Activated naive CD8-positive, alpha-beta T cell treated with anti-CD3 and anti-CD28 coated beads, Interleukin-2, amount 10 ng/mL, durations not matched to agents 7 days and 5 days (primary cell): Measurements from ENCODE around the gene HSP90AB1. TPM values are rescaled to one million over a fixed set of nuclear protein-coding genes. Genes with fewer than 3 reads are reported as not detected.
A peak's percentile ranks its signal among the peaks of the same experiment; 100 is the strongest.

Experiments
- ATAC-seq: fragments of 150-1000 bp; cut with Tn5 transposase; one replicate; pipeline ENCODE4 v1.10.0; 2021; ENCODE audit warnings: low read depth, moderate library complexity
- POLR2A ChIA-PET: fragments of 350-600 bp; sonication (Branson Sonifier 250); formaldehyde crosslinking; loops from one replicate; lab custom pipeline; 2021; ENCODE audit warnings: antibody characterized with exemption; lab: Charles Lee
- DNase-seq: peaks from one replicate; pipeline ENCODE4 v3.0.0; 2021
- H3K27ac Mint-ChIP-seq: one replicate; pipeline ENCODE4 v1.8.0; 2022; ENCODE audit warnings: mild to moderate bottlenecking, mixed read lengths
- H3K27me3 Mint-ChIP-seq: one replicate; pipeline ENCODE4 v1.8.0; 2022; ENCODE audit warnings: mild to moderate bottlenecking, moderate library complexity, mixed read lengths
- H3K36me3 Mint-ChIP-seq: one replicate; pipeline ENCODE4 v1.8.0; 2021; ENCODE audit warnings: mild to moderate bottlenecking, mixed read lengths
- H3K4me1 Mint-ChIP-seq: one replicate; pipeline ENCODE4 v1.8.0; 2021; ENCODE audit warnings: mixed read lengths
- H3K4me3 Mint-ChIP-seq: one replicate; pipeline ENCODE4 v1.8.0; 2022; ENCODE audit warnings: mild to moderate bottlenecking, moderate library complexity, mixed read lengths
- H3K9me3 Mint-ChIP-seq: one replicate; pipeline ENCODE4 v1.8.0; 2021; ENCODE audit warnings: mixed read lengths
- total RNA-seq, 2 experiments: library from RNA; stranded (reverse); gene quantifications; one replicate each; pipeline ENCODE4 v1.2.3, GENCODE V29; 2021

HSP90AB1 gene
- total RNA-seq, 2 experiments from 2014 or later, result 453 to 466 TPM

- peaks cover 7% of the 10 kb centered on the region for H3K27me3 Mint-ChIP-seq
- peaks cover 50% of the 10 kb centered on the region for H3K4me1 Mint-ChIP-seq
- peak overlapping the region; percentile 99 for H3K27ac Mint-ChIP-seq
- POLR2A ChIA-PET, result interaction anchor here (3.5 to 4.2 kb wide), 3 partner anchors 8 to 25 kb away, joined by 30 to 111 read pairs (median 44); partner anchors contain the start of genes NFKBIE, SLC29A1 and SLC35B2
- no peaks in the 10 kb centered on the region for H3K9me3 Mint-ChIP-seq
- peaks cover 38% of the 10 kb centered on the region for H3K36me3 Mint-ChIP-seq
- H3K4me3 Mint-ChIP-seq, result peak overlapping the region; percentile 99
- ATAC-seq (no peak), DNase-seq (no peak)
Measured at GRCh38 chr6:44248579-44248978, 1.7 kb downstream of the HSP90AB1 start.

- H3K4me3 Mint-ChIP-seq, result peak overlapping the region; percentile 99
- peaks cover 52% of the 10 kb centered on the region for H3K4me1 Mint-ChIP-seq
- POLR2A ChIA-PET, result interaction anchor here (4.1 kb wide), 1 partner anchor 7 kb away, joined by 111 read pairs; the partner anchor contains the start of gene SLC35B2
- H3K27ac Mint-ChIP-seq, result peak overlapping the region; percentile 99
- peaks cover 38% of the 10 kb centered on the region for H3K36me3 Mint-ChIP-seq
- peaks cover 2% of the 10 kb centered on the region for H3K27me3 Mint-ChIP-seq
- no peaks in the 10 kb centered on the region for H3K9me3 Mint-ChIP-seq
- DNase-seq (no peak), ATAC-seq (no peak)
Measured at GRCh38 chr6:44249082-44249748, 2.3 kb downstream of the HSP90AB1 start.

GRCh38 chr6:44250067-44250717, 3.3 kb downstream of the HSP90AB1 start:
- Mint-ChIP-seq H3K9me3 (no peaks in the 10 kb centered on the region), H3K27me3 (no peaks in the 10 kb centered on the region), H3K36me3 (peaks cover 38% of the 10 kb centered on the region), H3K27ac (peak overlapping the region; percentile 38), H3K4me3 (peak overlapping the region; percentile 22), H3K4me1 (peaks cover 57% of the 10 kb centered on the region)
- DNase-seq, result no peak
- no peak for ATAC-seq
- POLR2A ChIA-PET, result no interaction called here

GRCh38 chr6:44250718-44251123, 3.8 kb downstream of the HSP90AB1 start:
- peaks cover 38% of the 10 kb centered on the region for H3K36me3 Mint-ChIP-seq
- no peaks in the 10 kb centered on the region for H3K9me3 Mint-ChIP-seq
- no peak for DNase-seq
- peak overlapping the region; percentile 38 for H3K27ac Mint-ChIP-seq
- H3K27me3 Mint-ChIP-seq, result no peaks in the 10 kb centered on the region
- H3K4me3 Mint-ChIP-seq, result no peak overlapping the region
- POLR2A ChIA-PET, result interaction anchor here (1.1 kb wide), 1 partner anchor 14 kb away, joined by 3 read pairs; no protein-coding TSS in a partner anchor
- ATAC-seq, result no peak
- H3K4me1 Mint-ChIP-seq, result peaks cover 57% of the 10 kb centered on the region

GRCh38 chr6:44251576-44252524, 4.9 kb downstream of the HSP90AB1 start:
- ATAC-seq (no peak), DNase-seq (no peak)
- Mint-ChIP-seq H3K36me3 (peaks cover 41% of the 10 kb centered on the region), H3K9me3 (no peaks in the 10 kb centered on the region), H3K4me1 (peaks cover 63% of the 10 kb centered on the region), H3K27me3 (no peaks in the 10 kb centered on the region), H3K4me3 (no peak overlapping the region), H3K27ac (peak overlapping the region; percentile 59)
- POLR2A ChIA-PET, result interaction anchor here (1.1 kb wide), 1 partner anchor 12 kb away, joined by 3 read pairs; no protein-coding TSS in a partner anchor

- no peaks in the 10 kb centered on the region for H3K9me3 Mint-ChIP-seq
- no peaks in the 10 kb centered on the region for H3K27me3 Mint-ChIP-seq
- DNase-seq (no peak), ATAC-seq (peak; percentile 16)
- POLR2A ChIA-PET, result interaction anchor here (1.5 to 4.0 kb wide), 2 partner anchors 12 to 30 kb away, joined by 4 to 23 read pairs; partner anchors contain the start of genes NFKBIE and SLC29A1
- no peak overlapping the region for H3K4me3 Mint-ChIP-seq
- no peak overlapping the region for H3K27ac Mint-ChIP-seq
- peaks cover 62% of the 10 kb centered on the region for H3K4me1 Mint-ChIP-seq
- peaks cover 35% of the 10 kb centered on the region for H3K36me3 Mint-ChIP-seq
Measured at GRCh38 chr6:44253307-44254101, 6.6 kb downstream of the HSP90AB1 start.

GRCh38 chr6:44254191-44255104, 7.5 kb downstream of the HSP90AB1 start:
- H3K9me3 Mint-ChIP-seq, result no peaks in the 10 kb centered on the region
- POLR2A ChIA-PET, result interaction anchor here (0.6 to 4.3 kb wide), 6 partner anchors 7 to 718 kb away, joined by 3 to 111 read pairs (median 6); partner anchors contain the start of genes HSP90AB1, NFKBIE and SLC29A1

GRCh38 chr6:44255105-44255808, 8.4 kb downstream of the HSP90AB1 start:
- POLR2A ChIA-PET, result interaction anchor here (0.6 to 4.3 kb wide), 5 partner anchors 8 to 718 kb away, joined by 3 to 111 read pairs (median 6); partner anchors contain the start of genes HSP90AB1 and NFKBIE
- no peak for ATAC-seq
- peak overlapping the region; percentile 91 for H3K4me3 Mint-ChIP-seq
- DNase-seq, result no peak
- H3K27me3 Mint-ChIP-seq, result no peaks in the 10 kb centered on the region
- H3K4me1 Mint-ChIP-seq, result peaks cover 48% of the 10 kb centered on the region
- peaks cover 29% of the 10 kb centered on the region for H3K36me3 Mint-ChIP-seq
- no peaks in the 10 kb centered on the region for H3K9me3 Mint-ChIP-seq
- peak overlapping the region; percentile 90 for H3K27ac Mint-ChIP-seq

More at GRCh38 chr6:44254191-44255104, 7.5 kb downstream of the HSP90AB1 start:
- ATAC-seq (no peak), DNase-seq (no peak)
- no peaks in the 10 kb centered on the region for H3K27me3 Mint-ChIP-seq
- peaks cover 56% of the 10 kb centered on the region for H3K4me1 Mint-ChIP-seq
- H3K27ac Mint-ChIP-seq, result no peak overlapping the region
- no peak overlapping the region for H3K4me3 Mint-ChIP-seq
- H3K36me3 Mint-ChIP-seq, result peaks cover 37% of the 10 kb centered on the region

GRCh38 chr6:44255871-44256774, 9.2 kb downstream of the HSP90AB1 start:
- DNase-seq (no peak), ATAC-seq (no peak)
- peaks cover 48% of the 10 kb centered on the region for H3K4me1 Mint-ChIP-seq
- peaks cover 30% of the 10 kb centered on the region for H3K36me3 Mint-ChIP-seq
- no peaks in the 10 kb centered on the region for H3K27me3 Mint-ChIP-seq
- POLR2A ChIA-PET, result interaction anchor here (0.8 to 4.3 kb wide), 9 partner anchors 9 to 133 kb away, joined by 3 to 111 read pairs (median 3); partner anchors contain the start of genes HSP90AB1 and NFKBIE
- H3K27ac Mint-ChIP-seq, result peak overlapping the region; percentile 90
- H3K4me3 Mint-ChIP-seq, result peak overlapping the region; percentile 91
- H3K9me3 Mint-ChIP-seq, result no peaks in the 10 kb centered on the region

GRCh38 chr6:44256775-44257024, 9.8 kb downstream of the HSP90AB1 start:
- Mint-ChIP-seq H3K4me3 (peak overlapping the region; percentile 91), H3K4me1 (peaks cover 46% of the 10 kb centered on the region), H3K36me3 (peaks cover 28% of the 10 kb centered on the region), H3K9me3 (no peaks in the 10 kb centered on the region), H3K27ac (peak overlapping the region; percentile 90), H3K27me3 (no peaks in the 10 kb centered on the region)
- no peak for DNase-seq
- POLR2A ChIA-PET, result interaction anchor here (0.5 to 4.3 kb wide), 9 partner anchors 8 to 134 kb away, joined by 3 to 111 read pairs (median 3); partner anchors contain the start of genes HSP90AB1 and NFKBIE
- ATAC-seq, result peak; percentile 15
